MM.1S (cell line): ENCODE measurements around the gene CDH12.

Experiments used
- DNase-seq: peaks from one replicate; pipeline ENCODE4 v3.0.0-alpha.2; 2015
- H2AFZ ChIP-seq: fragments of 300-600 bp; sonication (generic); 2 replicates; pipeline ENCODE4 v1.6.0; 2016; ENCODE audit warnings: antibody characterized with exemption, low read length
- H3F3A ChIP-seq: fragments of 300-600 bp; sonication (generic); 2 replicates; pipeline ENCODE4 v1.6.1; 2016; ENCODE audit warnings: mild to moderate bottlenecking, antibody characterized with exemption, low read length, moderate library complexity, mixed read lengths; ENCODE audit not compliant: insufficient read depth
- H3K27ac ChIP-seq: fragments of 300-600 bp; sonication (generic); 2 replicates; pipeline ENCODE4 v1.5.1; 2016; ENCODE audit warnings: mild to moderate bottlenecking, low read length
- H3K27me3 ChIP-seq: fragments of 300-600 bp; sonication (generic); replicated peaks from 2 replicates; pipeline ENCODE4 v1.6.0; 2016; ENCODE audit warnings: low read length; ENCODE audit not compliant: insufficient read depth
- H3K36me3 ChIP-seq: fragments of 300-600 bp; sonication (generic); replicated peaks from 2 replicates; pipeline ENCODE4 v1.6.1; 2016; ENCODE audit warnings: mild to moderate bottlenecking, low read length, mixed read lengths; ENCODE audit not compliant: insufficient read depth
- H3K4me1 ChIP-seq: fragments of 300-600 bp; sonication (generic); 2 replicates; pipeline ENCODE4 v1.6.1; 2016; ENCODE audit warnings: low read length, mixed read lengths
- H3K4me2 ChIP-seq: fragments of 300-600 bp; sonication (generic); 2 replicates; pipeline ENCODE4 v1.6.0; 2016; ENCODE audit warnings: low read depth, low read length
- H3K4me3 ChIP-seq: fragments of 300-600 bp; sonication (generic); 2 replicates; pipeline ENCODE4 v1.5.1; 2016; ENCODE audit warnings: low read length, mixed read lengths
- H3K79me2 ChIP-seq: fragments of 300-600 bp; sonication (generic); 2 replicates; pipeline ENCODE4 v1.6.1; 2016; ENCODE audit warnings: mixed run types, low read length, mixed read lengths
- H3K9ac ChIP-seq: fragments of 300-600 bp; sonication (generic); 2 replicates; pipeline ENCODE4 v1.6.1; 2016; ENCODE audit warnings: low read length, mixed read lengths
- H3K9me2 ChIP-seq: fragments of 300-600 bp; sonication (generic); replicated peaks from 2 replicates; pipeline ENCODE4 v1.6.1; 2016; ENCODE audit warnings: mild to moderate bottlenecking, low read length, mixed read lengths; ENCODE audit not compliant: insufficient read depth
- H3K9me3 ChIP-seq: fragments of 300-600 bp; sonication (generic); replicated peaks from 2 replicates; pipeline ENCODE4 v1.6.1; 2016; ENCODE audit warnings: mild to moderate bottlenecking, low read length, mixed read lengths; ENCODE audit not compliant: insufficient read depth
- H4K20me1 ChIP-seq: fragments of 300-600 bp; sonication (generic); 2 replicates; pipeline ENCODE4 v1.6.1; 2016; ENCODE audit warnings: mild to moderate bottlenecking, low read length, moderate library complexity, mixed read lengths; ENCODE audit not compliant: insufficient read depth
- CTCF ChIP-seq: fragments of 300-600 bp; sonication (generic); IDR thresholded peaks from 2 replicates; pipeline ENCODE4 v1.5.1; 2016; ENCODE audit warnings: antibody characterized with exemption, low read length, mixed read lengths
- EZH2 ChIP-seq: fragments of 300-600 bp; sonication (generic); optimal IDR thresholded peaks from 2 replicates; pipeline ENCODE3; 2017; ENCODE audit warnings: low read depth, mild to moderate bottlenecking, antibody characterized with exemption, low read length, mixed read lengths
- EZH2phosphoT487 ChIP-seq: fragments of 300-600 bp; sonication (generic); IDR thresholded peaks from 2 replicates; pipeline ENCODE4 v1.6.1; 2018; ENCODE audit warnings: antibody characterized with exemption, low read length

CDH12 gene

GRCh38 chr5:21910731-21911130 is 942.4 kb downstream of the CDH12 start:
- Histone ChIP-seq H3K9ac (no peak overlapping the region), H3K36me3 (no peaks in the 10 kb centered on the region), H3K4me1 (no peaks in the 10 kb centered on the region), H3F3A (no peaks in the 10 kb centered on the region), H3K9me3 (no peaks in the 10 kb centered on the region), H3K4me3 (no peak overlapping the region), H3K27me3 (no peaks in the 10 kb centered on the region), H3K9me2 (no peaks in the 10 kb centered on the region), H3K4me2 (no peak overlapping the region), H4K20me1 (no peaks in the 10 kb centered on the region), H3K79me2 (no peaks in the 10 kb centered on the region), H3K27ac (no peak overlapping the region), H2AFZ (no peak overlapping the region)
- no peak for TF ChIP-seq EZH2
- no peak for TF ChIP-seq EZH2phosphoT487
- no peak for TF ChIP-seq CTCF
- no peak for DNase-seq

GRCh38 chr5:21895766-21896350 is 957.3 kb downstream of the CDH12 start:
- Histone ChIP-seq H3K9me3 (no peaks in the 10 kb centered on the region), H2AFZ (no peak overlapping the region)

GRCh38 chr5:21893161-21893560 is 960.0 kb downstream of the CDH12 start:
- no peaks in the 10 kb centered on the region for H3K27me3 ChIP-seq
- no peaks in the 10 kb centered on the region for H3K9me3 ChIP-seq
- no peaks in the 10 kb centered on the region for H3K79me2 ChIP-seq
- no peak overlapping the region for H3K4me2 ChIP-seq
- H3K27ac ChIP-seq: no peak overlapping the region
- no peak for DNase-seq
- no peaks in the 10 kb centered on the region for H4K20me1 ChIP-seq
- H3K9me2 ChIP-seq: no peaks in the 10 kb centered on the region
- H3K36me3 ChIP-seq: no peaks in the 10 kb centered on the region
- no peak for TF ChIP-seq CTCF
- no peak overlapping the region for H3K4me3 ChIP-seq
- no peak overlapping the region for H2AFZ ChIP-seq
- no peak overlapping the region for H3K9ac ChIP-seq
- H3F3A ChIP-seq: no peaks in the 10 kb centered on the region
- no peaks in the 10 kb centered on the region for H3K4me1 ChIP-seq

More at GRCh38 chr5:21895766-21896350, 957.3 kb downstream of the CDH12 start:
- H3K79me2 ChIP-seq: no peaks in the 10 kb centered on the region
- no peak overlapping the region for H3K4me2 ChIP-seq
- H3K27me3 ChIP-seq: no peaks in the 10 kb centered on the region
- no peaks in the 10 kb centered on the region for H3K4me1 ChIP-seq
- no peak overlapping the region for H3K4me3 ChIP-seq
- TF ChIP-seq EZH2 (no peak), CTCF (no peak), EZH2phosphoT487 (no peak)
- H3F3A ChIP-seq: no peaks in the 10 kb centered on the region
- H3K36me3 ChIP-seq: no peaks in the 10 kb centered on the region
- H4K20me1 ChIP-seq: no peaks in the 10 kb centered on the region
- no peak overlapping the region for H3K9ac ChIP-seq
- no peaks in the 10 kb centered on the region for H3K9me2 ChIP-seq
- no peak overlapping the region for H3K27ac ChIP-seq
- DNase-seq: no peak
